Right atrium auricular region (tissue), 2 donors: ENCODE results near the gene BMP8A. TPM values are rescaled to one million over a fixed set of nuclear protein-coding genes. Genes with fewer than 3 reads are reported as not detected.

ENCODE experiments used
- DNase-seq: peaks from one replicate; pipeline ENCODE4 v3.0.0-alpha.2; 2019; ENCODE audit warnings: low spot score
- H3K27ac ChIP-seq, 2 donors: fragments of 200-600 bp; sonication (generic); 1 replicate in 1 of 2; 2 replicates in 1 of 2; pipeline ENCODE4 v1.5.1; 2016 to 2019
- H3K27me3 ChIP-seq, 2 donors: fragments of 200-600 bp; sonication (generic); one replicate each; pipeline versions ENCODE4 v1.5.1 to v1.6.0; 2017 to 2019
- H3K36me3 ChIP-seq: fragments of 200-600 bp; sonication (generic); one replicate; pipeline ENCODE4 v1.5.1; 2016
- H3K4me1 ChIP-seq, 2 donors: fragments of 200-600 bp; sonication (generic); one replicate each; pipeline versions ENCODE4 v1.5.1 to v1.6.0; 2017 to 2019
- H3K4me3 ChIP-seq, 2 donors: fragments of 200-600 bp; sonication (generic); 1 replicate in 1 of 2; 2 replicates in 1 of 2; pipeline ENCODE4 v1.5.1; 2017 to 2019; ENCODE audit warnings: mild to moderate bottlenecking in 1 of 2, moderate library complexity in 1 of 2
- H3K9me3 ChIP-seq, 2 donors: fragments of 200-600 bp; sonication (generic); one replicate each; pipeline ENCODE4 v1.5.1; 2019
- total RNA-seq, 2 donors: library from RNA; depleted of rRNA; stranded (reverse); fragments of >200 nt; gene quantifications; one replicate each; pipeline ENCODE4 v1.1.0, GENCODE V29; 2016
- TF ChIP-seq, protein P1 (sequence below), 2 donors: fragments of 200-600 bp; sonication (generic); IDR thresholded peaks; one replicate each; pipeline ENCODE4 v1.5.1; 2019; ENCODE audit warnings: antibody characterized with exemption in 2 of 2

The BMP8A gene
- total RNA-seq, 2 donors from 2014 or later, result 1.4 to 3.2 TPM

DNA sequence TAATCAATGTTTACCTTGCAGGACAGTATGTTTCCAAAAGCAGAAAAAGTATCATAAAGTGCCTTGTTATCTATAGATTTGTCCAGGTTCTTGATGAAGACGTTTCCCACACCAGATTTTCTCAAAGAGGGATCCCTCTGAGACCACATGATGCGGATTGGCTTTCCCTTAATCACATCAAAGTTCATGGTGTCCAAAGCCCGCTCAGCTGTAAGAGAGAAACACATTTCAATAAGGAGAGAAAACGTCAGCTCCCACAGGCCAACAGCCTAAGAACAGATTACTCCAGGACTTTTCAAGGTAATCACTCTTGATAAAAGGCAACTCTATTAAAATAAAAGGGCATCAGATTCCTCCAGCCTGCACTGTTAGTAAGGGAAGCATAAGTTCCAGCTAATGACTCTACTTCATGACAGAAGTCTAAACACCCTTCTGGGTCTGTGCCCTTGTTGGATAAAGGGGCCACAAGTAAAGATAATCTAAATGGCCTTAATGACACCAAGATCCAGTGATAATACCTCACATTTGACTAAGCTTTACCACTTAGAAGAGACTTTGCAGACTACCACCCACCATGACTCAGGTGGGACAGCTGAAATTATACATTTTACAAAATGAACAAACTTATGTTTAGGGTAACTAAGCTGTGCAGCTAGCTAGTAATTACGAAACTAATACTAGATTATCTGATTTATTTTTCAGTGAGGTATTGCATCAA, 81.1 kb downstream of the BMP8A start:
- Histone ChIP-seq H3K27me3 (no peaks in the 10 kb centered on the region), H3K9me3 (no peaks in the 10 kb centered on the region), H3K4me3 (peak overlapping the region in 1 of 2 donors; percentile 4), H3K4me1 (peaks cover 0 to 34% of the 10 kb centered on the region in 2 donors), H3K27ac (peak overlapping the region; percentile 8 to 59), H3K36me3 (peaks cover 75% of the 10 kb centered on the region)
- TF ChIP-seq, protein P1, sequence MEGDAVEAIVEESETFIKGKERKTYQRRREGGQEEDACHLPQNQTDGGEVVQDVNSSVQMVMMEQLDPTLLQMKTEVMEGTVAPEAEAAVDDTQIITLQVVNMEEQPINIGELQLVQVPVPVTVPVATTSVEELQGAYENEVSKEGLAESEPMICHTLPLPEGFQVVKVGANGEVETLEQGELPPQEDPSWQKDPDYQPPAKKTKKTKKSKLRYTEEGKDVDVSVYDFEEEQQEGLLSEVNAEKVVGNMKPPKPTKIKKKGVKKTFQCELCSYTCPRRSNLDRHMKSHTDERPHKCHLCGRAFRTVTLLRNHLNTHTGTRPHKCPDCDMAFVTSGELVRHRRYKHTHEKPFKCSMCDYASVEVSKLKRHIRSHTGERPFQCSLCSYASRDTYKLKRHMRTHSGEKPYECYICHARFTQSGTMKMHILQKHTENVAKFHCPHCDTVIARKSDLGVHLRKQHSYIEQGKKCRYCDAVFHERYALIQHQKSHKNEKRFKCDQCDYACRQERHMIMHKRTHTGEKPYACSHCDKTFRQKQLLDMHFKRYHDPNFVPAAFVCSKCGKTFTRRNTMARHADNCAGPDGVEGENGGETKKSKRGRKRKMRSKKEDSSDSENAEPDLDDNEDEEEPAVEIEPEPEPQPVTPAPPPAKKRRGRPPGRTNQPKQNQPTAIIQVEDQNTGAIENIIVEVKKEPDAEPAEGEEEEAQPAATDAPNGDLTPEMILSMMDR (IDR thresholded peaks at IDR 0.05), result no peak
- no peak for DNase-seq

DNA sequence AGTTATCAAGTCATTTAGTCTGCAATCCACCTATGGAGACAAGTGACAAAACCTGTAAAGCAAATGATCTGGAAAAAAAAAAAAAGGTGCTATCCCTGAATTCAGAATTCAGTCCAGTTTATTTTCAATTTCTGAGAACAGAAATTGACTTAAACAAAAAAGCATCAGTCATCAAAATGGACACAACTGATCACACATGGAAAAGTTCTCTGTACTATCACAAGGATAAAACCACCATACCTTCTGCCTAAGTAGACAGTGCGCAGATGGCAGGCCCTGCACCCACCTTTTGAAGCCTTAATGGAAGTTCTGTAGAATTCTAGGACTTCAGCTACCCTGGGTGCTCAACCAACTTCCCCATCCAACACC, 81.6 kb downstream of the BMP8A start:
- TF ChIP-seq, protein P1 (IDR thresholded peaks at IDR 0.05), result no peak
- Histone ChIP-seq H3K27me3 (no peaks in the 10 kb centered on the region), H3K4me3 (peak overlapping the region; percentile 62 to 68), H3K36me3 (peaks cover 70% of the 10 kb centered on the region), H3K27ac (peak overlapping the region; percentile 88 to 91), H3K9me3 (no peaks in the 10 kb centered on the region), H3K4me1 (peaks cover 0 to 34% of the 10 kb centered on the region in 2 donors)
- no peak for DNase-seq

DNA sequence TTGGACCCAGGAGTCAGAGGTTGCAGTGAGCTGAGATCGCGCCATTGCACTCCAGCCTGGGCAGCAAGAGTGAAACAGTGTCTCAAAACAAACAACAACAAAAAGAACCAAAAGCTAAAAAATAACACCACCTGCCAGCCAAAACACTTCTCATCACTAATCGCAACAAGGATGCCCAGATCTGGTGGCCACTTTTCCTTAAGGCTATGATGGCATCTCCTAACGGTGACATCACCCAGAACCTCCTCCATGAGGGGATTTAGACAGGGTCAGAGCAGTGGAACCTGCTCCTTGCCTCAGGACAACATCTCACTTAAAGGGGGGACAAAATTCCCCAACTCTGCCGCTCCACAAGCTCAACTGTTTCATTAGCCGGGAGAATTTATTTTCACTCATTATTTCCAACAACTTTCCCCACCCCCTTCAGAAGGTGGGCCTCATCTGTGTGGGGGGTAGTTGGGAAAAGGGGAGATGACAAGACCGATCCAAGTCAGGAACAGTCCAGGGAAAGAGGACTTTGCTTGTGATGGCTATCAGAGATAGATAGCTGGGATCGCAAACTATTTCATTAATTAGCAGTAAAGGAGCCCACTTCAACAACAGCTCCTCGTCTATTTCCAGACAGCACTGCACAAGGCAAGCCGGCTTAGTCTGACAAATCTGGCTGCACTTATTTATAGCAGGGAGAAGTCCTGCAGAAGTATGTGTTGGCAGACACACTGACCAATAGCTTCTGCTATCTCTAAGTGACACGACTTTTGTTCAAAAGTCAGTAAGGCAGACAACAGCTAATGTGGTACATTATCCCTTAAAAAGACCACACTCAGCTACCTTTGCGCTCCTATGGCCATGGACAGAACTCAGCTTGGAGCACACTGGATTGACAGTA, 82.5 kb downstream of the BMP8A start:
- TF ChIP-seq, protein P1 (IDR thresholded peaks at IDR 0.05), result no peak
- Histone ChIP-seq H3K27me3 (no peaks in the 10 kb centered on the region), H3K36me3 (peaks cover 61% of the 10 kb centered on the region), H3K4me1 (peaks cover 0 to 34% of the 10 kb centered on the region in 2 donors), H3K9me3 (no peaks in the 10 kb centered on the region), H3K27ac (peak overlapping the region; percentile 88 to 91), H3K4me3 (peak overlapping the region; percentile 62 to 68)
- DNase-seq, result no peak

DNA sequence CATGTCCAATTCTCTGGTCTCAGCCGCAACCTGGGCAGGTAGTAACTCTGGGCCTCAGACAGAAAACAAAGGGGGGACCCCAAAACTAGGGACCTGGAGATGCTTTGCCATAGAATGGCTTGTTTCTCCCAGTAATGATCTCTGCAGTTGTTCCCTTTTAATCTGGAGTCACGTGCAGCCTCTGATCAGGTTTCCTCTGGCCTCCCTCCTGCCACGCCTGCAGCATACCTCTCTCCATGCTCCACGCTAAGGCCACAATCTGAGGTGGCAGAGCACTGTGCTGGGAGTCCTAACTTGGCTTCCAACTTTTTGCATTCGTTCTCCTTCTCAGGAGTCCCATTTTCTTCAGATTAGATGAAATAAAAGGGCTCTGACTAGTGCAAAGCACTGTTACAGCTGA, 83.2 kb downstream of the BMP8A start:
- TF ChIP-seq, protein P1 (IDR thresholded peaks at IDR 0.05), result no peak
- H3K4me1 ChIP-seq, result peaks cover 0 to 34% of the 10 kb centered on the region in 2 donors
- H3K27ac ChIP-seq, result peak overlapping the region; percentile 88 to 91
- peak overlapping the region; percentile 62 to 68 for H3K4me3 ChIP-seq
- no peaks in the 10 kb centered on the region for H3K27me3 ChIP-seq
- DNase-seq, result no peak
- H3K9me3 ChIP-seq, result no peaks in the 10 kb centered on the region
- peaks cover 54% of the 10 kb centered on the region for H3K36me3 ChIP-seq

Other genes with a start within 250 kb of the BMP8A start
- gene PABPC4, start 85.2 kb downstream of the BMP8A start, total RNA-seq, result 100 to 1,000 TPM; 199 to 219 TPM
- 10 to 100 TPM; 28.1 to 35.4 TPM for gene HEYL, start 148.0 kb downstream of the BMP8A start, total RNA-seq
- 10 to 100 TPM in 1 of 2 donors, 1 to 10 TPM in 1; 4.6 to 24.6 TPM for gene NT5C1A, start 180.5 kb downstream of the BMP8A start, total RNA-seq
- 1 to 10 TPM; 1.3 to 2.8 TPM for gene HPCAL4, start 199.8 kb downstream of the BMP8A start, total RNA-seq
- gene PPIE, start 247.2 kb downstream of the BMP8A start, total RNA-seq, result 10 to 100 TPM; 22.6 to 23.4 TPM